ENCODE measurements around the gene PLOD2.
"Not testable (repeated sequence)": the region's sequence is repeated elsewhere in the genome, so short reads cannot be mapped to it uniquely, and the experiment has no call there.

Gene PLOD2

DNA sequence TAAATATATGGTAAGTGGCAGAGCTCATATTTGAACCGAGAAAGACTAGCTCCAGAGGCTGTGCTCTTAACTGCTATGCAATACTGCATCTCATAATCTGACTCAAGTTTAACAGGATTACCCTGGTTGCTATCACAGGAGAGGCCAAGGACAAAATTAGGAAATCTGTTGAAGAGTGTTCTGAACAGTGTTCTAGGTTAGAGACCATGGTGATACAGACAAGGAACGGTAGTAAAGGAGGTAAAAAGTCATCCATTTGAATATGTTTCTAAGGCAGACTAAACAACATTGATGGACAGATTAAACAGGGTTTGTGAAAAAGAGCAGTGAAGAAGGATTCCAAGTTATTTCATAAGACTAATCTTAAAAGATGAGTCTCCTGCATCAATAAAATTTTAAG lies 22.1 kb downstream of the PLOD2 start:
- TF ChIP-seq ZNF274 (IDR thresholded peaks at IDR 0.05; ENCODE audit: low read depth, low read length): no peak
- H3K4me3 ChIP-seq (ENCODE audit: low read length): no peak overlapping the region

DNA sequence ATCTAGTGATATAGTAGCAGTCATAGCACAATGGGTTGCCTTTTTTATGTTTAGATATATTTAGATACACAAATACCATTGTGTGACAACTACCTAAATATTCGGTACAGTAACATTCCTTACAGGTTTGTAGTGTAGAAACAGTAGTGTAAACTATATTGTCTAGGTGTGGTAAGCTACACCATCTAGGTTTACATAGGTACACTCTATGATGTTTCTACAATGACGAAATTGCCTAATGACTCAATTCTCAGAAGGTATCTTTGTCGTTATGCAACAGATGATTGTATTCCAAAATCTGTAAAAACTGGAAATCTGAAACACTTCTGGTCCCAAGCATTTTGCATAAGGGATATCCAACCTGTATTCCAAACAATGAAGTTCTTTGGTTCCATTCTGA lies 24.3 kb downstream of the PLOD2 start:
- no peak for TF ChIP-seq ZNF274 (IDR thresholded peaks at IDR 0.05; ENCODE audit: low read depth, low read length)
- H3K4me3 ChIP-seq (ENCODE audit: low read length): no peak overlapping the region

DNA sequence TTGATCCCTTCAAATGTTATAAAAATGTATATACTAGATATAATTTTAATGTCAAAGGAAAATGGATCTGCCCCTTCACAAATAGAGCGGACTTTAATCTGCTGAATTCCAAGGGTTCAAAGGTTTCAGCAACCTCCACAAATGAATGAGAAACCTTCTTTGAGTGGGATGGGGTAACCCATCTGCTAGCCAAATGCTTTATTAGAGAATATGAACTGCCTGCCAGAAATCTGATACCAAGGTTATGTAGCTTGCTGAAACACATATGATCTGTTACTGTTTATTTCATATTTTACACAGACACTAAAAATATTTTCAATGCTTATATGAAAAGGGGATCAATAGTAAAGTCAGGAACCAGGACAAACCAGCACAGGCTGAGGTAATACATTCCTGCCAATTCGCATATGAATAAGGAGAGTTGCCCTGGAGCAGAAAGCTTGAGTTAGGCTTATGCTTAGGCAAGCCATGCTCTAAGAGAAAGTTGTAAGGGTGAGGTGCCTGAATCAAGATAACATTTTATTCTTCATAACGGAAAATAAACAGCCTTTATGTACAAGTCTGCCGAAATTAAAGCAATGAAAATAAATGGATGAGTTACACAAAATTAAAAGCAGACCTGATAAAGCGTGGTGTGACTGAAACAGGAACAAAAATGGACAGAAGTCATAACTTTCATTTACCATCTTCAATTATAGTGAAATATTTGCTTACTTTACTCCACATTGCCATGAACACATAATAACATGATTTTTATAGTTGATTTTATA lies 26.5 kb downstream of the PLOD2 start:
- no peak overlapping the region for H3K4me3 ChIP-seq (ENCODE audit: low read length)
- TF ChIP-seq ZNF274 (IDR thresholded peaks at IDR 0.05; ENCODE audit: low read depth, low read length): no peak

DNA sequence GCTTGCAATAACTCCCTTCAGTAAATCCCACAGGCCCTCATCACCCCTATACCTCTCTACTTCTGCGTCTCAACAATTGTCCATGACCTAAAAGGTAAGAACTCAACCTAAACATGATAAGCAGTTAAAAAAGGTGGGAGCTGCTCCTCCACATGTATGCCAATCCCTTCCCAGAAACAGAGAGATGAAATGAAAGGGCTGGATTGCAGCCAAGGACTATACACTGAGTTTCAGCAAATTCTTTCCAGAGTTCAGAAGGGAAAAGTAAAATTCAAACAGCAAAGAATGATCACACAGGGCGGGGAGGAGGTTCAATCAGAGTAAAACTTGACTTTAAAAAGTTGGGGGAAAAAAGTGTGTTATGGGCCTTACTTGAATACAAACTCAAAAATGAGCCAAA lies 27.5 kb downstream of the PLOD2 start:
- no peak overlapping the region for H3K4me3 ChIP-seq (ENCODE audit: low read length)
- no peak for TF ChIP-seq ZNF274 (IDR thresholded peaks at IDR 0.05; ENCODE audit: low read depth, low read length)

DNA sequence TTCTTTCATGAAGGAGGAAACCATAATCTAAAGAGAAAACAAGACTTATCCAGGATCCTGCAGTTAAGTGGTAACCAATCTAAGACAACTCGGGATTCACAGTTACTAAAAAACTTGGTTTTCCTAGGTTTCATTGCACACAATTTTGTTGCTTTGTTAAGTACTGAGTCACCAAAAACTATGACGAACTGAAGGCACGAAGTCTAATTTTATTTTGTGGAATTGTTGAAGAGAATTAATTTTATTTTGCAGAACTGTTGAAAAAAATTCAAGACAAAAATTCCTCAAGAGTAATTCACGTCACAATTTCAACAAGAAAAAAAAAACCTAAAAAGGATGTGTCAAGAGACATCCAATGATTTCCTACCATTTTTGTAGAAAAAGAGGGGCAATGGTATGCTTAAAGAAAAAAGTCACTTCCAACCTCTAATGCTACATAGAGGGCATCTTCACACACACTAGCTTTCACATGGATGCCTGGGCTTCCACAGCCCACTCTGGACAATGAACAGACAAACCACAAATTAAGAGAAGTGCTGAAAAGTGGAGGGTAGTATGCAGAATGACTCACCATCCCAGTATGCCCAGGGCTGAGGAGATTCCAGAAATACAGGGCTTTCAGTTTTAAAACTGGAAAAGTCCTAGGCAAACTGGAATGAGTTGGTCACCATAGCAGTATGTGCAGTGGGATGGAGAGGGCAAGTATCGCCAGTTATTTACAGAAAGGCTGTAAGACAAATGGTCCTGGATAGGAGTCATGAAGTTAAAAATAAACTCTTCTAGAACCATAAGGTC lies 29.2 kb downstream of the PLOD2 start:
- H3K4me3 ChIP-seq (ENCODE audit: low read length): no peak overlapping the region
- TF ChIP-seq ZNF274 (IDR thresholded peaks at IDR 0.05; ENCODE audit: low read depth, low read length): no peak

DNA sequence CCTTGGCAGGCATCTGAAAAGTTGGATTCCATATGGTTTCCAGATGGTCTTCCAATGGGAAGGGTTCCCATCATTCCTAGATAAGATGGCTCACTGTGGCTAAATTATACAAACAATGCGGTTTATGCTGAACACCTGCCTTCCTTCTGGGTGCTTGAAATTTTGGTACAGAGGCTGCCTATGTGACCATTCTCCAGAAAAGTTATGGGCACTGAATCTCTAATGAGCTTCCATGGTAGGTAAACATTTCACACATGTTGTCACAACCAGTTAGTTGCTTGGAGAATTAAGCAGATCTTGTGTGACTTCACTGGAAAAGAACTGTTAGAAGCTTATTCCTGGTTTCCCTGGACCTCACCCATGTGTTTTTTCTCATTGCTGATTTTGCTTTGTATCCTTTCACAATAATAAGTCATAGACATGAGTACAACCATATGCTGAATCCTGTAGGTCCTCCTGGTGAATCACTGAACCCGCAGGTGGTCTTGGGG lies 30.1 kb downstream of the PLOD2 start:
- H3K4me3 ChIP-seq (ENCODE audit: low read length): no peak overlapping the region
- TF ChIP-seq ZNF274 (IDR thresholded peaks at IDR 0.05; ENCODE audit: low read depth, low read length): no peak

DNA sequence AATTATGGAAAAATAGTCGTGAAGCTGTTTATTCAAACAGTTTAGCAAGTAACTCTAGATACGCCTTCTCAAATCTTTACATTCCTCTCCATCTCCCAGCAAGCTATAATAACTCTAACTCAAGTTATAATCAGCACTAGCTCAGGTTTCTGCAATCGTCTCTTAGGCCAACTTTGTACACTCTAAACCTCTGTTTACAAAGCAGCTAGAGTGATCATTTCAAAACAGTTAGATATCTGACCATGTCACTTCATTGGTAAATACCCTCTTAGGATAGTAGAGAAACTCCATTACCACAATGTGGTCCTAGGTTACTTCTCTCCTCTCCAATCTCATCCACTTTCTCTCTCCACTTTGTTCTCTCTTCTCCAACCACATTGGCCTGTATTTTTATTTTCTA lies 31.2 kb downstream of the PLOD2 start:
- H3K4me3 ChIP-seq (ENCODE audit: low read length): no peak overlapping the region
- TF ChIP-seq ZNF274 (IDR thresholded peaks at IDR 0.05; ENCODE audit: low read depth, low read length): no peak

DNA sequence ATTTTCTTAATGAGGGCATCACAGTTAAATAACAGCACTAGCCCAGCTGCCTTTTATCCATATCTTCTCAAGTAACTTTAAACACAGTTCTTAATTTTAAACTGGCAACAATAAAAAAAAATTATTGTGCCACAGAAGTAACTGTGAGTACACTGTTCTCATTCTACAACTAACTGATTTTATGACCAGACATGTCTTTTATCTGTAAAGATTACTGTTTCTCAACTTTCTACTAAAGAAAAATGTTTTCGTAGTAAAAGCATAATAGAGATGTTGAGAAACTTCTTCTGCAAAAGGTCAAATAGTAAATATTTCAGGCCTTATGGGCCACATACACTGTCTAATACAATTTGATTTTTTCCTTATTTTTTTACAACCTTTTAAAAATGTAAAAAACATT lies 32.0 kb downstream of the PLOD2 start:
- no peak for TF ChIP-seq ZNF274 (IDR thresholded peaks at IDR 0.05; ENCODE audit: low read depth, low read length)
- no peak overlapping the region for H3K4me3 ChIP-seq (ENCODE audit: low read length)

DNA sequence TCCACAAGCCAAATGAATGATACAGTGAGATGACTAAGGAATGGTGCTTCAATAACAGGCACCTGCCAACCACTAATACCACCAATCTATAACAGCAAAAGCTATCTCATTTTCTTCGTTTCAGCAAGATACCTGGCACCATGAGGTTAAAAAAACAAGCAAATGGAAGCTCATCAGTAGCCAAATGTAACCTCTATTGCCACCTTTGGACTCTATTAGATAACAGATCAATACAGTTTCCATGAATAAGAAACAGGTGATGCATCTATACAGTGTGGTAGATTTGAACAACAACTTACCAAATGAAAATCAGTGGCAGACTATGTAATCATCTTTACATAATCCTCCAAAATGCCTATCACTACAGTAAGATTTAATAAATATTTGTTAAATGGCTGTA lies 32.8 kb downstream of the PLOD2 start:
- no peak for TF ChIP-seq ZNF274 (IDR thresholded peaks at IDR 0.05; ENCODE audit: low read depth, low read length)
- H3K4me3 ChIP-seq (ENCODE audit: low read length): no peak overlapping the region

DNA sequence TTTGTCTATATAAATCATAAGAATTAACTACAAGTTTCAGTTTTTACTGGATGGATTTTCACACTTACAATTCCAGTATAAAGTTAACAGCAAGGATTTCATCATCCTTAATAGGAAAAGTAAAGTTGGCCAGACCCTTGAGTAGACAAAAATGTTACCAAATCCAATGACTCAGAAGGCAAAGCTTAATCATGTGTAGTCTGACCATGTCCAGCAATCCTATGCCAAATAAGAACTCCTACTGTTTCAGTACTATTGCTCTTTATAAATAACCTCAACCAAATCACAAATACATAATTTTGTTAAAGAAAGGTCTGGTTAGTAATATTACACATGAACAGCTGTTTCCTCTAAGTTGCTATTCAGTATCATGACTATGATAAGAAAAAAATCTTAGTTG lies 35.0 kb downstream of the PLOD2 start:
- no peak for TF ChIP-seq ZNF274 (IDR thresholded peaks at IDR 0.05; ENCODE audit: low read depth, low read length)
- H3K4me3 ChIP-seq (ENCODE audit: low read length): no peak overlapping the region

DNA sequence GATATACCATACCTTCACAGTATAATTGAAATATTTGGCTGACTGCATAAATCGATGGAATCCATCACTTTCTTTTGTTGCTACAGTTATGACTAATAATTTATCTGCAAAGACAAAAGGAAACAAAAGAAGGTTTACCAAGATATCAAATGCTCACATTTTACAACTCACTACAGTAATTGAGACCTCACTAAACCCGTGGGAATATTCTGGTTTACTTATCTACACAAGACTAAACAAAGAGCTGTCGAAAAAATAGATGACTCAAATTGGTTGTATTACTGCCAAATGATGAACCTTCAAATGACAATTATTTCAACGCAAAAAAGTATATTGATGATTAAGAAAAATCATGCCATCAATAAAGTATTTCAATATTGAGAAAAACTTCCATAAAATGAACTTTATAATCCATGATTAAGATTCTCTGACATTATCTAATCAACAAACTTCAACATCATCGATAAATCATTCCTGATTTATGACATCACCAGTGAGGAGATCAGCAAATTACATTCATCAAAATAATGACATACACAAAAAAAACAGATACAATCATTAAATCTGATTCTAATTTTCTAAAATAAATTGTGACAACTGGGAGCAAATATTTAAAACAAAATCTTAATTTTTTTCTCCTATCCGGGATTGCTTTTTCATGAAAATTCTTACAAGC lies 36.7 kb downstream of the PLOD2 start:
- TF ChIP-seq ZNF274 (IDR thresholded peaks at IDR 0.05; ENCODE audit: low read depth, low read length): no peak
- no peak overlapping the region for H3K4me3 ChIP-seq (ENCODE audit: low read length)

DNA sequence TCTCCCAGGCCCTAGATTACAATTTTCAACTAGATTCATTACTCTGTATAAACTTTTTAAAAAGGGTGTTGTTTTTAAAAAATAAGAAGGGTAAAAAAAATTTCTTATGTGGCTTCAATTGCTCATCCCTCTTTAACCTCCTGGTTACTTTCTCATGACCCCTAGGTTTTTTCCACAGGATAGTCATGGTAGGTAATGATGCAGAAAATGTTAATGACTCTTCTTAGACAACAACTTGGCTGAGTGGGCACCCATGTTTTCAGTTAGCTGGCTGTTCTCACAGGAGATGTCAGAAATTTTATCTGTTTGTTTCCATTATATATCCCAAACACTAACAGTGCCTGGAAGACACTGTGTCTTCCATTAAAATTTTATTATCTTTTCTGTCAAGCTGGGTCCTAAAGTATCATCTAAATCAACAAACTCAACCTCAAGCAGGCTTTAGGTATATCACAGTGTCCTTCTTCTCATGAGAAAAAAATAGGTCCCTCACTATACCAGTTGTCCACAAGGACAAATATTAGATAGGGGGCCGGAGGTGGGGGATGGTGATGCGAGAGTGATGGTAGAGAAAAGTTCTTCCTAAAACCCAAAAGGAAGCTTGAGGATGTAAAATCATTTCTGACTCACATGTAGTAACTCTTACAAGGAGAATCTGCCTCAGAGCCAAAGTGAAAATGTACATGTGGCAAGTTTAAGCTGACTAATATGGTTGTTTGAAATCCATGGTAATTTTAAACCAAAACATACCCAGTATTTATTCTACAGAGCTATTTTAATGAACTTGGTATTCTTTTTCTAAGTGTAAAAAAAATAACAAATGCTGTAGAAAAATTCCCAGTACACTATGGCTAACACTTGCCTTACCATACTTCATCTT lies 43.3 kb downstream of the PLOD2 start:
- no peak overlapping the region for H3K4me3 ChIP-seq (ENCODE audit: low read length)
- no peak for TF ChIP-seq ZNF274 (IDR thresholded peaks at IDR 0.05; ENCODE audit: low read depth, low read length)

DNA sequence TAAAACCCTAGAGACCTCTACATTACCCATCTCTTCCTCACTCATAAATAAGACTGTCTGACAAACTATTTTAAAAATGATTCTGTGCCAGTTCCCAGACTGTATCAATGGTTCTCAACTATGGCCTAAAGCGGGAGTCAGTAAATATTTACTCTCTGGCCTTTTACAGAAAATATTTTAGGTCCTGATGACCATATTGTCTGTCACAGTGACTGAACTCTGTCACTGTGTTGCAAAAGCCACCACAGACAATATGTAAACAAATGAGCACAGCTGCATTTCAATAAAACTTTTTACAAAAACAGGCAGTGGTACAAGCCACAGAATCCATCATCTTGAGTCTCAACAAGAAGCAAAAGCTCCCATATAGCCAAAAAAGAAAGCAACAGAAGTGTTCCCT lies 45.4 kb downstream of the PLOD2 start:
- TF ChIP-seq ZNF274 (IDR thresholded peaks at IDR 0.05; ENCODE audit: low read depth, low read length): no peak
- H3K4me3 ChIP-seq (ENCODE audit: low read length): no peak overlapping the region

DNA sequence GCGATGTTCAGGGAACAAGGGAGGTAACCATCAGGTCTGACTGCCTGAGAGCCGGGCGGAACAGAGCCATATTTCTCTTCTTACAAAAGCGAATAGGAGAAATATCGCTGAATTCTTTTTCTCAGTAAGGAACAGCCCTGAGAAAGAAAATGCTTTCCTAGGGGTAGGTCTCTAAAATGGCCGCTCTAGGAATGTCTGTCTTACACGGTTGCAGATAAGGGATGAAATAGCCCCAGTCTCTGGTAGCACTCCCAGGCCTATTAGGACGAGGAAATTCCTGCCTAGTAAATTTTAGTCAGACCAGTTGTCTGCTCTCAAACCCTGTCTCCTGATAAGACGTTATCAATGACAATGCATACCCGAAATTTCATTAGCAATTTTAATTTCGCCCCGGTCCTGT lies 47.2 kb downstream of the PLOD2 start:
- not testable (repeated sequence) for H3K4me3 ChIP-seq (ENCODE audit: low read length)

All from GM08714 (cell line).